Left renal cortex interstitium (tissue), 4 donors: ENCODE results near the gene HIC1. TPM values are rescaled to one million over a fixed set of nuclear protein-coding genes. Genes with fewer than 3 reads are reported as not detected.

Experiments
- DNase-seq, 4 donors: peaks; one replicate each; pipeline ENCODE4 v3.0.0-alpha.2; 2013; ENCODE audit warnings: low read depth in 4 of 4, low spot score in 2 of 4, missing footprints in 1 of 4
- polyA plus RNA-seq, 4 donors: library from polyadenylated mRNA; unstranded; fragments of 120-200 nt; gene quantifications; one replicate each; pipeline ENCODE4 v1.2.1, GENCODE V29; 2013; ENCODE audit not compliant: insufficient read length in 4 of 4

HIC1 gene
- polyA plus RNA-seq, 4 donors = 16.5 to 41.9 (median 24.8) TPM

GRCh38 chr17:2093349-2093748 lies 38.4 kb downstream of the HIC1 start:
- no peak for DNase-seq

GRCh38 chr17:2094891-2095535 lies 40.1 kb downstream of the HIC1 start:
- DNase-seq = no peak

GRCh38 chr17:2095536-2095910 lies 40.6 kb downstream of the HIC1 start:
- no peak for DNase-seq

DNA sequence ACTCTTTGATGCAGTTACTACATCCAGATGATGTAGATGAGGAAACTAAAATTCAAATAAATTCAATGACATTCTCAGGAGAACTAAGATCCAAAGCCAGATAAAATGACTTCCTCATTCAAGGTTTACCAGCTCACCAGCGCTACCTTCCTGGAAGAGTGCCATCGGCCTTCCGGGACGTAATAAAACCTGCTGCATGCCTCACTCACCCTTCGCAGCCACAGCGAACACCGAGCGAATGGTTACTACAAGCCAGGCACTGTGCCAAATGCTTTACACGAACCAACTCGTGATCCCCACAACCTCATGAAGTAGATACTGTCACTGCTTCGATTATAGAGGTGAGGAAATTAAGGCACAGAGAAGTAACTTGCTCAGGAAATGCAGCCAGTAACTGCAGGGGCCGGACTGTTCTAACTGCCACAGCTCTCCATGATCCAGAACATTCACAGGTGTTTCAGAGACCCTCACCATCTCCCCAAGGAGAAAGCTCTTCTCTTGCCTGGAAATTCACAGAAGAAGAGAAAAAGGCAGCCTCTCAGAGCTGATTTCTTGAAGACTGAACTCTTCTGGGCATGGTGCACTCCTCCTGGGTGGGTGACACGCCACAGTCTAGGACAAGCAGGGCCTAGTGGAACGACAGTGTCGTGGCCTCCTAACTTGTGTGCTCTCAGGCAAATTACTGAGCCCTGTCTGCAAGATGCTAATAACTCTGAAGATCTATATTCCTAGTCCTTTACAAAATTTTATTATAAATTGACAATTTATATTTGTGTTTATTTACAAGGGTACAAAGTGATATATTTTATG lies 46.8 kb downstream of the HIC1 start:
- DNase-seq = no peak

DNA sequence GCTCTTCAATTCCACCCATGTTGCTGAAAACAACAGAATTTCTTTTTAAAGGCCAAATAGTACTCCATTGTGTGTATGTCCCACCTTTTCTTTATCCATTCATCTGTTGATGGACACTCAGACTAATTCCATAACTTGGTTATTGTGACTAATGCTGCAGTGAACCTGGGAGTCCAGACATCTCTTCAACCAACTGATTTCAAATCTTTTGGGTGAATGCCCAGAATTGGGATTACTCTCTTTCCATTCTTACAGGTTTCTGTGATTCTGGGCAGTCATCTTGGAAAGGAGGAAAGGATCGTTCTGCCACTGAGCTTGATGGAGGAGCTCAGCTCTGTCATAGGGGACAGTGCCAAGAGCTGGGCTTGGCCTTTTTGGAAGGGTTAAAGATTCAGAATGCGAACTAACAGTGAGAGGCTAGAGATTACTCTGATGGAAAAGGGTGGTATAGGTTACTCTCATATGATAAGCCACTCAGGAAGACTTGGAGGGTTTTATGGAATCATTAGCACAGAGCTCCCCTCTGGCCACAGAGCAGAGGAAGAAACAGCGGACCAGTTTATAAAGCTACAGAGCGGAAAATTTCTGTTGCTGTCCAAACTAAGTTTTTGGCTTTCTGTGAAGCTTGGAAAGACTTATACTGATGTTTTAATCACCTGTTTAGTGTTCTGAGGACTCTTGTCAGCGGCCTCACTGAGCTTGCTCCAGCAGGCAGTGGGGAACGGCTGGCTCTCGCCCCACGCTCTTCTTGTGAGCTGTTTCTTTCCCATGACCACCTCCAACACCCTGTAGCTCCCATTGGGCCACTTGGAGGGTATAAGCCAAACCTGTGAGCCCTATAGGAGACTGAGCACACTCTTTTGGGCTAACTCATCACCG lies 48.3 kb downstream of the HIC1 start:
- no peak for DNase-seq

GRCh38 chr17:2105663-2106062 lies 50.8 kb downstream of the HIC1 start:
- no peak for DNase-seq

DNA sequence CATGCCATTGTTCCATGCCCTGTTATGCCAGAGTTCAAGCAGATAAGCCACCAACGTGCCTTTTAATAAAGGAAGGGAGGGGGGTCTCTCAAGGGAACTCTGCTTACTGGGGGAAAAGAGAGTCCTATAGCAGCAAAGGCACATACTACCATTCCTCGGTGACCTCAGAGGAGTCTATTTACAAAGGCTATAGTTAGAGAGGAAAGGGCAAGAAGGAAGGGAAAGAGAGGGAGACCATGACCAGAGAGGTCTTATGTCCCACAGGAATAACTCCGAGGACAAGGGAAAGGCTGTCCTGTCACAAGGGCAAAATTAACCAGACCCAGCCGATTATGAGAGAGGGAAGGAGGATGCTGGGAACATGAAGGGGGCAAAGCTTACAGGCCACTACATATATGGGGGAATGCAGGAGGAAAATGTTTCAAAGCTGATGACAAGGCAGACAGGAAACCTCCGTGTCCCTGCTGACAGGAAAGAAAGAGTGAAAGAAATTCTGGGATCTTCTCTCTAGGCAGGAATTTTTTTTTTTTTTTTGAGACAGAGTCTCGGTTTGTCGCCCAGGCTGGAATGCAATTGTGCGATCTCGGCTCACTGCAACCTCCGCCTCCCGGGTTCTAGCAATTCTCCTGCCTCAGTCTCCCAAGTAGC lies 51.5 kb downstream of the HIC1 start:
- DNase-seq = no peak

DNA sequence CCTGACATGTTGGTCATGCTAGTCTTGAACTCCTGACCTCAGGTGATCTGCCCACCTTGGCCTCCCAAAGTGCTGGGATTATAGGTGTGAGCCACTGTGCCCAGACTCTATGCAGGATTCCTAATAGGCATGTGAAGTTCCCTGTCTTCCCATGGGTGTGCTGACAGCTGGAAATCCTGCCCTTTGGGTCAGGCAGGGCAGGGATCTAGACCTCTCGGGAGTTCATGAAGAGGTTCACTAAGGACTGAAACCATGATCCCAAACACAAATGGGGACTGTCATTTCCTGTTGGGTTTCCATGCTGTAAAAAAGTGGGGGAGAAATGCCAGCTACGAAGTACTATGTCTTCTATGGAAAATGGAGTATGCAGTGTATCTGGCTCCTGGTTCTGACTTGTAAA lies 52.1 kb downstream of the HIC1 start:
- DNase-seq = no peak

- DNase-seq = no peak
Observed at GRCh38 chr17:2107506-2107905, 52.6 kb downstream of the HIC1 start.

GRCh38 chr17:2108170-2108569 lies 53.3 kb downstream of the HIC1 start:
- no peak for DNase-seq

GRCh38 chr17:2110436-2110835 lies 55.5 kb downstream of the HIC1 start:
- no peak for DNase-seq

GRCh38 chr17:2111691-2112090 lies 56.8 kb downstream of the HIC1 start:
- DNase-seq = no peak

Other genes starting within 250 kb of the HIC1 start
- gene SMYD4, start 225.2 kb upstream of the HIC1 start, polyA plus RNA-seq = 10 to 100 TPM; 12.0 to 19.2 (median 15.0) TPM
- gene RPA1, start 225.1 kb upstream of the HIC1 start, polyA plus RNA-seq = 100 to 1,000 TPM; 107 to 125 (median 124) TPM
- gene RTN4RL1, start 29.8 kb upstream of the HIC1 start, polyA plus RNA-seq = 1 to 10 TPM in 3 of 4 donors, under 1 TPM in 1; 0.69 to 2.2 (median 1.8) TPM
- gene DPH1, start 24.9 kb upstream of the HIC1 start, polyA plus RNA-seq = 10 to 100 TPM; 33.1 to 72.4 (median 51.4) TPM
- 10 to 100 TPM; 11.4 to 21.7 (median 12.7) TPM for gene OVCA2, start 13.1 kb upstream of the HIC1 start, polyA plus RNA-seq
- gene SMG6, start 248.7 kb downstream of the HIC1 start, polyA plus RNA-seq = 10 to 100 TPM; 27.8 to 36.6 (median 31.2) TPM
- gene SRR, start 248.8 kb downstream of the HIC1 start, polyA plus RNA-seq = 10 to 100 TPM; 22.8 to 27.3 (median 25.0) TPM